K562 (cell line): Measurements from ENCODE around the gene PPP6R1. TPM values are rescaled to one million over a fixed set of nuclear protein-coding genes. Genes with fewer than 3 reads are reported as not detected.

Experiments used
- CCAR2 ChIP-seq: fragments of 200-400 bp; formaldehyde crosslinking; IDR thresholded peaks from 2 replicates; pipeline ENCODE4 v1.6.1; 2017; ENCODE audit warnings: mild to moderate bottlenecking, low read depth, low read length
- EGR1 ChIP-seq: fragments of 450-650 bp; conservative IDR thresholded peaks from 2 replicates; pipeline ENCODE4 v1.6.1; 2017; ENCODE audit warnings: mild to moderate bottlenecking
- ELK1 ChIP-seq: sonication (generic); formaldehyde crosslinking; IDR thresholded peaks from 2 replicates; pipeline ENCODE4 v1.8.1; 2022; ENCODE audit warnings: missing genetic modification reagents
- FIP1L1 ChIP-seq: fragments of 200-400 bp; formaldehyde crosslinking; IDR thresholded peaks from 2 replicates; pipeline ENCODE4 v1.6.1; 2018; ENCODE audit warnings: mild to moderate bottlenecking, low read depth, low read length; ENCODE audit not compliant: poor library complexity, severe bottlenecking
- GATAD2A ChIP-seq: fragments of 450-650 bp; IDR thresholded peaks from 2 replicates; pipeline ENCODE4 v1.6.1; 2017
- MAFF ChIP-seq: IDR thresholded peaks from 2 replicates; pipeline ENCODE4 v1.6.1; 2012; ENCODE audit warnings: low read length, improper control_type of control experiment
- MTA2 ChIP-seq: fragments of 450-650 bp; IDR thresholded peaks from 2 replicates; pipeline ENCODE4 v1.6.1; 2016; ENCODE audit warnings: low read depth
- PCBP1 ChIP-seq: fragments of 200-400 bp; formaldehyde crosslinking; IDR thresholded peaks from 2 replicates; pipeline ENCODE4 v1.6.1; 2018; ENCODE audit warnings: mild to moderate bottlenecking, low read depth, low read length; ENCODE audit not compliant: poor library complexity, severe bottlenecking
- PKNOX1 ChIP-seq: fragments of 450-650 bp; IDR thresholded peaks from 2 replicates; pipeline ENCODE4 v1.6.1; 2016
- PRPF4 ChIP-seq: fragments of 200-400 bp; formaldehyde crosslinking; IDR thresholded peaks from one replicate; pipeline ENCODE4 v1.6.1; 2017; ENCODE audit warnings: low read length, low read depth, mild to moderate bottlenecking; ENCODE audit not compliant: insufficient read depth, poor library complexity, severe bottlenecking
- SFPQ ChIP-seq: fragments of 200-400 bp; formaldehyde crosslinking; IDR thresholded peaks from 2 replicates; pipeline ENCODE4 v1.6.1; 2017; ENCODE audit warnings: mild to moderate bottlenecking, low read depth, low read length, moderate library complexity
- SNRNP70 ChIP-seq: fragments of 200-400 bp; formaldehyde crosslinking; optimal IDR thresholded peaks from 2 replicates; pipeline ENCODE3; 2017; ENCODE audit warnings: low read depth, low read length
- TFE3 ChIP-seq: fragments of 450-650 bp; formaldehyde crosslinking; IDR thresholded peaks from 2 replicates; pipeline ENCODE4 v1.4.0; 2020; ENCODE audit warnings: mild to moderate bottlenecking, mixed read lengths
- THRA ChIP-seq: fragments of 450-650 bp; IDR thresholded peaks from 2 replicates; pipeline ENCODE4 v1.6.1; 2017; ENCODE audit warnings: mild to moderate bottlenecking, moderate library complexity
- ZC3H11A ChIP-seq: IDR thresholded peaks from 2 replicates; pipeline ENCODE4 v1.6.1; 2012; ENCODE audit warnings: low read depth, low read length, improper control_type of control experiment
- ZNF324 ChIP-seq: fragments of 250-450 bp; sonication (Bioruptor Pico); IDR thresholded peaks from 2 replicates; pipeline ENCODE4 v1.4.0; 2020; ENCODE audit warnings: mild to moderate bottlenecking
- ZNF384 ChIP-seq: IDR thresholded peaks from 2 replicates; pipeline ENCODE4 v1.6.1; 2012; ENCODE audit warnings: low read depth, low read length, improper control_type of control experiment
- ZNF41 ChIP-seq: fragments of 250-450 bp; sonication (Bioruptor Pico); conservative IDR thresholded peaks from 2 replicates; pipeline ENCODE4 v1.4.0; 2020; ENCODE audit warnings: mild to moderate bottlenecking
- ZNF551 ChIP-seq: fragments of 250-450 bp; sonication (Bioruptor Pico); IDR thresholded peaks from 2 replicates; pipeline ENCODE4 v1.5.0; 2021; ENCODE audit warnings: mild to moderate bottlenecking, moderate library complexity
- polyA plus RNA-seq, 8 experiments: library from polyadenylated mRNA; depleted of rRNA in 4 of 8; stranded (reverse) in 5 of 8; unstranded in 3 of 8; fragments of >200 nt; fragmentation: Nextera tagmentation in 2 of 8; fragmentation: Illumina TruSeq in 1 of 8; extraction: Ambion mirVana in 2 of 8; extraction: Trizol in 1 of 8; gene quantifications; 2 replicates each; pipeline versions ENCODE4 v1.2.1 to v1.2.3, GENCODE V29; 2011 to 2014; ENCODE audit warnings: inconsistent platforms in 1 of 8, missing spikeins in 1 of 8
- total RNA-seq, 7 experiments: library from RNA; depleted of rRNA in 6 of 7; stranded (reverse); fragments of >200 nt in 6 of 7; fragmentation: Illumina TruSeq in 2 of 7; extraction: Trizol in 2 of 7; gene quantifications; 2 replicates each; pipeline versions ENCODE4 v1.2.1 to v1.2.3, GENCODE V29; 2011 to 2021; ENCODE audit warnings: low replicate concordance in 1 of 7

Gene PPP6R1
- total and polyA plus RNA-seq, 9 of the 15 experiments (the other 6 are each of a cell fraction or from before 2014, with no cell fraction given) = 0.48 to 135 (median 37.2) TPM

- peak; percentile 98 for TF ChIP-seq PKNOX1
- no peak for TF ChIP-seq PCBP1
- TF ChIP-seq ZNF324 (CRISPR knock-in tag) = no peak
- TF ChIP-seq PRPF4 = no peak
- no peak for TF ChIP-seq MTA2
- TF ChIP-seq MAFF = no peak
- TF ChIP-seq SFPQ = no peak
- no peak for TF ChIP-seq THRA
- no peak for TF ChIP-seq TFE3 (CRISPR knock-in tag)
- TF ChIP-seq ZNF384 = no peak
- TF ChIP-seq CCAR2 = no peak
- no peak for TF ChIP-seq ZC3H11A
- no peak for TF ChIP-seq ZNF41
- TF ChIP-seq FIP1L1 = no peak
- no peak for TF ChIP-seq SNRNP70
- TF ChIP-seq ELK1 (CRISPR knock-in tag) = no peak
- TF ChIP-seq ZNF551 (CRISPR knock-in tag) = no peak
- no peak for TF ChIP-seq GATAD2A
- no peak; the same call in none of the 2 replicates for TF ChIP-seq EGR1
Observed at GRCh38 chr19:55279770-55280643, 21.2 kb upstream of the PPP6R1 start, which contains the start of gene HSPBP1 (continued).
